ENCODE data around the gene HID1. TPM values are rescaled to one million over a fixed set of nuclear protein-coding genes. Genes with fewer than 3 reads are reported as not detected.

The HID1 gene
- total and polyA plus RNA-seq, 9 of the 15 experiments (the other 6 are each of a cell fraction or from before 2014, with no cell fraction given) = 0.14 to 2.1 (median 0.54) TPM; not detected in 2

DNA sequence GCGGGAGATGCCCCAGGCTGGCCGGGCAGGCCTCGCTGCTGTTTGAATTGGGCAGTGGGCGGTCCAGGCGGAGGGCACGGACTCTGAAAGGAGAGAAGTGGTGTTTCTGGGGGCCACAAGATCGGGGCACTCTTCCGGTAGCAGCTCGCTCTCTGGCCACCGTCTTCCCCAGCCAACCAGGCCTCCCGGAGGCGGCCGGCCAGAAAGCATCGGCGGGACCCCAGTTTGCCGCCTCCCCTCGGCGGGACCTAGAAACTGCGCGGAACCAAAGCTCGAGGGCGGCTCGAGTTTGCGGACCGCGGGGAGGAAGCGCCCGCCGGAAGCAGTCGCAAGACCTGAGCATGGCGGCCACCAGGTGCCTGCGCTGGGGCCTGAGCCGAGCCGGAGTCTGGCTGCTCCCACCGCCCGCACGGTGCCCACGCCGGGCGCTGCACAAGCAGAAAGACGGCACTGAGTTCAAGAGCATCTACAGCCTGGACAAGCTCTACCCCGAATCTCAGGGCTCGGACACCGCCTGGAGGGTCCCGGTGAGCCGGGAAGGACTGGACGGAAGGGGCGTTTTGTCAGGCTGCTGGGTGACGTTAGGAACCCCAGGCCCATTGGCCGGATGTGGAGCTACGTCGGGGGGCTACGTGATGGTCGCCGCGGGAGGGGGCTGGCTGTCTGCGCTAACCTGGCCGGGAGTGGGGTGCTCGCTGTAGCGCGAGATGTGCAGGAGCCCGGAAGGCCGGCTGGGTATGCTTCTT, 40.0 kb upstream of the HID1 start, which contains the start of gene MRPL58 (continued):
- TF ChIP-seq ZNF584 (CRISPR knock-in tag; IDR thresholded peaks at IDR 0.05; ENCODE audit: low read depth) = no peak
- TF ChIP-seq, protein P1, sequence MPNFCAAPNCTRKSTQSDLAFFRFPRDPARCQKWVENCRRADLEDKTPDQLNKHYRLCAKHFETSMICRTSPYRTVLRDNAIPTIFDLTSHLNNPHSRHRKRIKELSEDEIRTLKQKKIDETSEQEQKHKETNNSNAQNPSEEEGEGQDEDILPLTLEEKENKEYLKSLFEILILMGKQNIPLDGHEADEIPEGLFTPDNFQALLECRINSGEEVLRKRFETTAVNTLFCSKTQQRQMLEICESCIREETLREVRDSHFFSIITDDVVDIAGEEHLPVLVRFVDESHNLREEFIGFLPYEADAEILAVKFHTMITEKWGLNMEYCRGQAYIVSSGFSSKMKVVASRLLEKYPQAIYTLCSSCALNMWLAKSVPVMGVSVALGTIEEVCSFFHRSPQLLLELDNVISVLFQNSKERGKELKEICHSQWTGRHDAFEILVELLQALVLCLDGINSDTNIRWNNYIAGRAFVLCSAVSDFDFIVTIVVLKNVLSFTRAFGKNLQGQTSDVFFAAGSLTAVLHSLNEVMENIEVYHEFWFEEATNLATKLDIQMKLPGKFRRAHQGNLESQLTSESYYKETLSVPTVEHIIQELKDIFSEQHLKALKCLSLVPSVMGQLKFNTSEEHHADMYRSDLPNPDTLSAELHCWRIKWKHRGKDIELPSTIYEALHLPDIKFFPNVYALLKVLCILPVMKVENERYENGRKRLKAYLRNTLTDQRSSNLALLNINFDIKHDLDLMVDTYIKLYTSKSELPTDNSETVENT (CRISPR knock-in tag; IDR thresholded peaks at IDR 0.05) = 0 out of 2 replicates have a peak, but pooled peaks have one; percentile 37
- peak; percentile 71; the same call in 1 of the 2 replicates for TF ChIP-seq SRSF1 (IDR thresholded peaks at IDR 0.05; ENCODE audit: low read depth, low read length)
- TF ChIP-seq MTF1 (CRISPR knock-in tag; IDR thresholded peaks at IDR 0.05; ENCODE audit: borderline replicate concordance) = no peak
- peak; percentile 82 for TF ChIP-seq LCOR (CRISPR knock-in tag; IDR thresholded peaks at IDR 0.05)
- TF ChIP-seq HDAC6 (IDR thresholded peaks at IDR 0.05; ENCODE audit: low read depth, low read length) = no peak
- peak; percentile 68; the same call in 1 of the 2 replicates for TF ChIP-seq TOE1 (IDR thresholded peaks at IDR 0.05; ENCODE audit: borderline replicate concordance)
- no peak for TF ChIP-seq TOE1 (CRISPR knock-in tag; IDR thresholded peaks at IDR 0.05; ENCODE audit: borderline replicate concordance, low read depth)
- peak; percentile 62 to 83; a peak in 2 of 4 replicates for TF ChIP-seq NONO (IDR thresholded peaks at IDR 0.05; ENCODE audit: low read depth in 2 of 2, low read length in 1 of 2)
- TF ChIP-seq ARNT (IDR thresholded peaks at IDR 0.05) = no peak
- TF ChIP-seq KDM4B (IDR thresholded peaks at IDR 0.05; ENCODE audit: borderline replicate concordance in 2 of 2, low read depth in 1 of 2) = peak in 1 of 2 experiments; percentile 87; a peak in 1 of 4 replicates
- TF ChIP-seq CHD2 (IDR thresholded peaks at IDR 0.05; ENCODE audit: low read depth, low read length) = peak; percentile 41; the same call in 1 of the 2 replicates
- TF ChIP-seq, protein P2, sequence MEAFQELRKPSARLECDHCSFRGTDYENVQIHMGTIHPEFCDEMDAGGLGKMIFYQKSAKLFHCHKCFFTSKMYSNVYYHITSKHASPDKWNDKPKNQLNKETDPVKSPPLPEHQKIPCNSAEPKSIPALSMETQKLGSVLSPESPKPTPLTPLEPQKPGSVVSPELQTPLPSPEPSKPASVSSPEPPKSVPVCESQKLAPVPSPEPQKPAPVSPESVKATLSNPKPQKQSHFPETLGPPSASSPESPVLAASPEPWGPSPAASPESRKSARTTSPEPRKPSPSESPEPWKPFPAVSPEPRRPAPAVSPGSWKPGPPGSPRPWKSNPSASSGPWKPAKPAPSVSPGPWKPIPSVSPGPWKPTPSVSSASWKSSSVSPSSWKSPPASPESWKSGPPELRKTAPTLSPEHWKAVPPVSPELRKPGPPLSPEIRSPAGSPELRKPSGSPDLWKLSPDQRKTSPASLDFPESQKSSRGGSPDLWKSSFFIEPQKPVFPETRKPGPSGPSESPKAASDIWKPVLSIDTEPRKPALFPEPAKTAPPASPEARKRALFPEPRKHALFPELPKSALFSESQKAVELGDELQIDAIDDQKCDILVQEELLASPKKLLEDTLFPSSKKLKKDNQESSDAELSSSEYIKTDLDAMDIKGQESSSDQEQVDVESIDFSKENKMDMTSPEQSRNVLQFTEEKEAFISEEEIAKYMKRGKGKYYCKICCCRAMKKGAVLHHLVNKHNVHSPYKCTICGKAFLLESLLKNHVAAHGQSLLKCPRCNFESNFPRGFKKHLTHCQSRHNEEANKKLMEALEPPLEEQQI (IDR thresholded peaks at IDR 0.05) = 0 out of 2 replicates have a peak, but pooled peaks have one; percentile 34
- TF ChIP-seq DNMT1 (IDR thresholded peaks at IDR 0.05) = no peak
- peak; percentile 95 for TF ChIP-seq TBP (optimal IDR thresholded peaks at IDR 0.05; ENCODE audit: low read depth, low read length)
- TF ChIP-seq, protein P3, sequence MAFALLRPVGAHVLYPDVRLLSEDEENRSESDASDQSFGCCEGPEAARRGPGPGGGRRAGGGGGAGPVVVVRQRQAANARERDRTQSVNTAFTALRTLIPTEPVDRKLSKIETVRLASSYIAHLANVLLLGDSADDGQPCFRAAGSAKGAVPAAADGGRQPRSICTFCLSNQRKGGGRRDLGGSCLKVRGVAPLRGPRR (CRISPR knock-in tag; IDR thresholded peaks at IDR 0.05) = 0 out of 2 replicates have a peak, but pooled peaks have one; percentile 62
- TF ChIP-seq, protein P4, sequence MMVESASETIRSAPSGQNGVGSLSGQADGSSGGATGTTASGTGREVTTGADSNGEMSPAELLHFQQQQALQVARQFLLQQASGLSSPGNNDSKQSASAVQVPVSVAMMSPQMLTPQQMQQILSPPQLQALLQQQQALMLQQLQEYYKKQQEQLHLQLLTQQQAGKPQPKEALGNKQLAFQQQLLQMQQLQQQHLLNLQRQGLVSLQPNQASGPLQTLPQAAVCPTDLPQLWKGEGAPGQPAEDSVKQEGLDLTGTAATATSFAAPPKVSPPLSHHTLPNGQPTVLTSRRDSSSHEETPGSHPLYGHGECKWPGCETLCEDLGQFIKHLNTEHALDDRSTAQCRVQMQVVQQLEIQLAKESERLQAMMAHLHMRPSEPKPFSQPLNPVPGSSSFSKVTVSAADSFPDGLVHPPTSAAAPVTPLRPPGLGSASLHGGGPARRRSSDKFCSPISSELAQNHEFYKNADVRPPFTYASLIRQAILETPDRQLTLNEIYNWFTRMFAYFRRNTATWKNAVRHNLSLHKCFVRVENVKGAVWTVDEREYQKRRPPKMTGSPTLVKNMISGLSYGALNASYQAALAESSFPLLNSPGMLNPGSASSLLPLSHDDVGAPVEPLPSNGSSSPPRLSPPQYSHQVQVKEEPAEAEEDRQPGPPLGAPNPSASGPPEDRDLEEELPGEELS (CRISPR knock-in tag; IDR thresholded peaks at IDR 0.05; ENCODE audit: borderline replicate concordance) = no peak
- TF ChIP-seq HDGF (IDR thresholded peaks at IDR 0.05) = no peak
- no peak for TF ChIP-seq ZKSCAN8 (CRISPR knock-in tag; IDR thresholded peaks at IDR 0.05)
- no peak for TF ChIP-seq MAFG (tag; conservative IDR thresholded peaks at IDR 0.05)
- peak; percentile 77; the same call in 1 of the 2 replicates for TF ChIP-seq CTBP1 (IDR thresholded peaks at IDR 0.05; ENCODE audit: borderline replicate concordance)
